MV-4-11 (cell line): ENCODE measurements around the gene F12.
"Not testable (repeated sequence)": the region's sequence is repeated elsewhere in the genome, so short reads cannot be mapped to it uniquely, and the experiment has no call there.

Experiments used
- DNase-seq: peaks from one replicate; lab custom pipeline; 2025; lab: John Stamatoyannopoulos, UW

F12 gene

GRCh38 chr5:177432143-177432838, 22.9 kb upstream of the F12 start:
- DNase-seq: no peak

- DNase-seq: peak; percentile 71
These were observed 22.2 kb upstream of the F12 start for GRCh38 chr5:177431317-177432142.

DNA sequence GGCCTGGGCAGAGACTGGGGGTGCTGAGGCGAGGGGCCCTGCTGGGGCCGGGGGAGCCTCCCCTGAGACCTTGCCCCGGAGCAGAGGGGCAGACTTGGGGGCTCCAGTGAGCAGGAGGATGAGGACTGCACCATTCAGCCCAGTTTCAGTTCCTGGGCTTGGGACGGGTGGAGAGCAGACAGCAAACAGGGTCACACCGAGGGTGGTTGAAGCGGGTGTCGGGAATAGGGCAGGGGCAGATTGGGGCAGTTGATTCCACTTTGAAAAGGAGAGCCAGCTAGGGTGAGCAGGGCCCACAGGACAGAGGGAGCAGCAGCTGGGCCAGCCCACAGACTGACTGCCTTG, 21.6 kb upstream of the F12 start:
- peak; percentile 37 for DNase-seq

DNA sequence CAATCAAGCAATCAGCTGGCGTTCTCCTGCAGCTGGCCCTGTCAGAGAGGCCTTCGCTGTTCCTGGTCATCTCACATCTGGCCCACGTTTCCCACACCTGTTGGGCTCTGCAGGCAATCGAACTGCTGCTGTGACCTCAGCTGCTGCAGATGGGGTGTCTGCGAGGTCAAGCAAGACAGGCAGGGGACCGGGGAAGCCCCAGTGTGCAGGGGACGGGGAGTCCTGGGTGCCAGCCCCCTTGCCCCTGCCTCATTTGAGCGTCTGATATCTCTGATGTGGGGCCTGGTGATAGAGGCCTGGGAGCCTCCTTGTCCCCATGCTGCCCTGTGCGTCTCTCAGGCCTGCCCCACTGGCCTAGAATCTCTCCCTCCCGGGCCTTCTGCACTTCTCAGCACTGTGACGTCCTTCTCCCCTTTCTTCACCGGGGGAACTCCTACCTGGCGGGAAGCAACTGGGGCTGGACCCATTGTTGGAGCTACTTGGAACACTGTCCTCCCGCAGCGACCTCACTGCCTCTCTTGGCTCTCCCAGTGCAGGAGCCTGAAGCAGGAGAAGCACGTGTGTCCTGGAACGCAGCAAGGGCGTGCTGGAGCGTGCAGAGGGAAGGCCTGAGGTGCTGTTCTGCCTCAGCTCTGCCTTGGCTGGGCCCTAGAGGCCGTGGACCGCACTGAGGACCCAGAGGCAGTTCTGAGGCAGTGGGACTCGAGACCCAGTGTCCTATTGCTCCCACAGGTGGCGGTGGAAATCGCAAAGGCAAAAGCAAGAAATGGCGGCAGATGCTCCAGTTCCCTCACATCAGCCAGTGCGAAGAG, 21.0 kb upstream of the F12 start:
- DNase-seq: no peak

DNA sequence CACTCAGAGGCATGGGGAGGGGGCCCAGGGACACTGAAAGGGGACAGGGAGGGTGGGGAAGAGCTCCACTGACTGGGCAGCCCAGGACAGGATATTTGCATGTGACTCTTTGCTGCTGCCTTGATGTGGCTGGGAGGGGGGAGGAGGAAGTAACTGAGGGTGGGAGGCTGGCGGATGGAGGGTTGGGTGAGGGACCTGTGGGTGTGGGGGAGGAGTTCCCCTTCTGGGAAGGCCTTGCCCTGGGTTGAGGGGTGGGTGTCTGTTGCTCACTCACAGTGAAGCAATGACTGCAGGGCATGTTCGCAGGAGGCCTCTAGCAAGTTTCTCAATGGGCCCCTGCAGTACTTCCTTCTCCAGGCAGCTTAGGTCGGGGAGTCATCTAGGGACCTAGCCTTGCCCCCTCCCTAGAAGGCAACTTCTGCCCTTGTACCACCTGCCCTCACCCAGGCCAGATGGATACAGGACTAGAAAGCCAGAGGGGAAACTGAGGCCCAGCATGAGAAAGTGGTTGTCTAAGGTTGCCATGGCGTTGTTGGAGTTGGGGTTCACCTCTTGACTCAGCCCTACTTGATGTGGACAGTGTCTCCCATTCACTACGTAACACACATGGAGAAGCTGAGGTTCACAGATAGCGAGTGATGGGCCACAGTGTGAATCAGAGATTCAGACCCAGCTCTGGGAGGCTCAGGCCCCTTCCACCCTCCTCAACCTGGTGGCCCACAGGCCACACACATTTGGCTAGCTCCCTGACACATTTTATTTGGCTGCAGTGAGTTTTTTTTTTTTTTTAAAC, 20.1 kb upstream of the F12 start:
- DNase-seq: peak; percentile 97

DNA sequence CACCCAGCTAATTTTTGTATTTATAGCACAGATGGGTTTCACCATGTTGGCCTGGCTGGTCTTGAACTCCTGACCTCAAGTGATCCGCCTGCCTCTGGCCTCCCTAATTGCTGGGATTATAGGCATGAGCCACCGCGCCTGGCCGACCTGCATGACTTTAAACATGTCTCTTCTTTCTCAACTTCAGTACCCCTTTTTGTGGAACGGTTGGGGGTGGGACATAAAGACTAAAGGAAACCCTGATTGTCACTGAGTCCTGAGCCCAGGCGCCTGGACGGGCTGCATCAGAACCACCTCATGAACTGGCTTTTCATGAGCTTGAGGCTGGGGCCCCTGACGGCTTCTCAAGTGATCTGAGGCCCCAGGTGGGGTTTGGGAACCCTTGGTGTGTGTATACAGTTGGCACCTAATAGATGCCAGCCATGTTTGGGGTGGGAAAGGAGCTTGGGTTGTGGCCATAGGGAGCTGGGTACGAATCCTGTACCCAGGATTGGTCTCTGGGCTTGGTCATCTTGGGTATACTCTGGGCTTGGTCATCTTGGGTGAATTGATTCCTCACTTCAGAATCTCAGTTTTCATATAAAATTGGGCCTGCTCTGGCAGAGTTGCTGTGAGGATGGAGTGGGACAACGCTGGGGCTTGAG, 19.3 kb upstream of the F12 start:
- DNase-seq: peak; percentile 58

GRCh38 chr5:177427919-177428573, 18.7 kb upstream of the F12 start:
- DNase-seq: no peak

GRCh38 chr5:177427211-177427822, 18.0 kb upstream of the F12 start:
- no peak for DNase-seq

DNA sequence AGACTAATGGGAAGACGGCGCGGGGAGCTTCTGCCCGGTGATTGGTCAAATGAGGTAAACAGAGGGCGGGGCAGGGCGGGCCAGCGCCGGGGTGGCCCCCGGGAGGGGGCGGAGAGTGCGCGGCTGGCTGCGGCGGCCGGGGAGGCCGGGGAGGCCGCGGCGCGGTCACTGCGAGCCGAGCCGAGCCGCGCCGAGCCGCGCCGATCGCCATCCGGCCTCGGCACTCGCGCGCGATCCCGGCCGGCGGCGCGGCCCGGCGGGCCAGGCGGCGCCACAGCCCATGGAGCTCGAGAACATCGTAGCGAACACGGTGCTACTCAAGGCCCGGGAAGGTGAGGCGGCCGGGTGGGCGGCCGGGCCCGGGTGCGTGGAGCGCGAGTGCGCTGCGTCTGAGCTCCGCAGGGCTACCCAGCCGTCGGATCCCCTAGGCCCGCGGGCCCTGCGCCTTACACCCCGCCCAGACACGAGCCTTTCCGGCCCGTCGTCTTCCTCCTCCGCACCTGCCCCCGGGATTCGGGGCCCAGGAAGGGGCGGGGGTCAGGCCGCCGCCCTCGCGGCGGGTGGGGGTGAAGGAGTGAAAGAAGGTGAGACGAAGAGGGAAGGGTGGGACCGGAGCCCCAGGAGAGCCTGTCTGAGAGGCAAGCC, 17.3 kb upstream of the F12 start, which contains the start of gene GRK6:
GRK6 (plus strand) TSS at position 111 of the 645 bp plus-strand sequence; CDS start at position 281, 170 bp downstream.
- DNase-seq: no peak

DNA sequence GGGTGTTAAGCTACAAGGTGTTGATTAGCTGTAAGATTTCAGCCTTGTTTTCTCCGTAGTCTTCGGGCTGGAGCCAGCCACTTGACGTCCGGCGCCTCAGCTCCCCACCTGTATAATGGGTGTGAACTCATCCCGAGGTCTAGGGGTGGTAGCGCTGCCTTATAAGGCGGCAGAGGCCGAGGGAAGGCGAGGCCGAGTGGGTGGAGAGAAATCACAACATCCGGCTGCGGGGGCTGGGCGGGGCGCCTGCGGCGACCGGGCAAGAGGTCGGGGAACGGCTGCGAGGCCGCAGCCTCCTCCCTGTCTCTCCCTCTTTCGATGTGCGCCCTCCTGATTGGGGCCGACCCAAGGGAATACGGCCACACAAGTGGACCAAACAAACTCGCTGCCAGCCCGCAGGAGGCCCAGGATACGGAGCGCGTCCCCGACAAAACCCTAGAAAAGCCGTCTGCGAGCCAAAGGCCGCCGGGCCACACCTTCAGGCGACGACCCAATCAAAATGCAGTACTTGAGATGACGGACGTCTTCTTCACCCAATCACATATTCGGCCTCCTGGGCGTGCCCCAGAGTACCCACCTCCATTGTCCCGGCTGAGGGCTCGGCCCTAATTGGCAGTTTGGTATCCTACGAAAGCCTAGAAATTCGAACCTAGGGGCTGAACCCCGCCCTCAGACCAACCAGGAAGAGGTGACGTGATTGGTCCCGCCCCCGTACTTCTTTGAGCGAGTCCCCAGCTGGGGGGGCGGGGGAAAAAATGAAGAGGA, 16.6 kb upstream of the F12 start:
- DNase-seq: peak; percentile 100

- no peak for DNase-seq
These were observed 15.9 kb upstream of the F12 start for GRCh38 chr5:177425196-177425800.

GRCh38 chr5:177423671-177424070, 14.3 kb upstream of the F12 start:
- no peak for DNase-seq

DNA sequence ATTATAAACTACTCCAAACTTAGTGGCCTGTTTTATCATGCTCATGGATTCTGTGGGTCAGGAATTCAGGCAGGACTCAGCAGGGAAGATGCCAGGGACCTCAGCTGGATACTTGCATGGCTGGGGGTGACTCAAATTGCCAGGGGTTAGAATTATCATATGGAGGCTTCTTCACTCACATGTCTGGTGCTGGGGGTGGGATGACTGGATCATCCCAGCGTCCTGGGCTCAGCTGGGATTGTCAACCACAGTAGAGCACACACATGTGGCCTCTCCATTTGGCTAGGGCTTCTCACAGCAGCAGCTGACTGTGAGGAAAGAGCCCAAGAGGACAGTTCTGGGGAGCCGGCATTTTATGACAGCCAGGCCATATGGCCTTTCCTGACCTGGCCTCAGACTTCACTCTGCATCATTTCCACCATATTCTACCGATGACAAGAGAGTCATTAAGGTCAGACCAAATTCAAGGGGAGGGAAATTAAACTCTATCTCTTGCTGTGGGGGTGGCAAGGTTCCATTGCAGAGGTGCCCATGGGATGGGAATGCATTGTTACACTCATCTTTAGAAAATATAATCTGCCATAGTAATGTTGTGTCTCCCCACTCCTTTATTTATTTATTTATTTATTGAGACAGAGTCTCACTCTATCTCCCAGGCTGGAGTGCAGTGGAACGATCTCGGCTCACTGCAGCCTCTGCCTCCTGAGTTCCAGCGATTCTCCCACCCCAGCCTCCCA, 11.9 kb upstream of the F12 start:
- no peak for DNase-seq

DNA sequence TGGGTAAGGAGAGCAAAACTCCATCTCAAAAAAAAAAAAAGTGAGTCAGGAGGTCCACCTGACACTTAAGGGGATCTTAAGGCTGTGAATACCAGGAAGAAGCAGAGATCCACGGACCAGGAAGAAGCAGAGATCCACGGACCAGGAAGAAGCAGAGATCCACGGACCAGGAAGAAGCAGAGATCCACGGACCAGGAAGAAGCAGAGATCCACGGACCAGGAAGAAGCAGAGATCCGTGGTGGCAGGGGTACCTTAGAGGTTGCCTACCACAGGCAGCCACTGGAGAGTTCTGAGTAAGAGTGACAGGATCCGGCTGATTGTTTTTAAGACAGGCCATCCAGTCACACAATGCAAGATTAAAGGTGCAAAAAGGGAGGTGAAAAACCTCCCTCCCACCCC, 11.1 kb upstream of the F12 start:
- DNase-seq: not testable (repeated sequence)

GRCh38 chr5:177419046-177419445, 9.7 kb upstream of the F12 start:
- peak; percentile 18 for DNase-seq

DNA sequence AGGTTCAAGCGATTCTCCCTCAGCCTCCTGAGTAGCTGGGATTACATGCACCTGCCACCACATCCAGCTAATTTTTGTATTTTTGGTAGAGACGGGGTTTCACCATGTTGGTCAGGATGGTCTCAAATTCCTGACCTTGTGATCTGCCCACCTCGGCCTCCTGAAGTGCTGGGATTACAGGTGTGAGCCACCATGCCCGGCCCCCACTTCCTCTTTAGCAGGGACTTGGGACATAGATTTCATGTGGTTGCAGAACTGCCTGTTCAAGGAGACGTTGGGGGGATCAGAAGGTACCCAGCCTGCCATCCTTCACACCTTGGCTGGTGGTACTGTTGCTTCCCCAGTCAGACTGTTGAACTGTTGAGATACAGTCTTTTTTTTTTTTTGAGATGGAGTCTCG, 7.7 kb upstream of the F12 start:
- not testable (repeated sequence) for DNase-seq

DNA sequence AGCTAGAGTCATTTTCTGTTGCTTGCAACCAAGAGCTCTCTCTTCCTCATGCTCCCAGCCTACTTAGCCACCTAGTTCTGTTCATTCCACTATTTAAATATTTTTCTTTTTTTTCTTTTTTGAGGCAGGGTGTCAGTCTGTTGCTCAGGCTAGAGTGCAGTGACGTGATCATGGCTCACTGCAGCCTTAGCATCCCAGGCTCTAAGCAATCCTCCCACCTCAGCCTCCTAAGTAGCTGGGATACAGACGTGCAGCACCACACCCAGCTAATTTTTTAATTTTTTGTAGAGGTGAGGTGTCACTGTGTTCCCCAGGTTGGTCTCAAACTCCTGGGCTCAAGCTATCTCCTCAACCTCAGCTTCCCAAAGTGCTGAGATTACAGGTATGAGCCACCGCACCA, 5.1 kb upstream of the F12 start:
- DNase-seq: no peak
